Kidney (tissue), 14 donors: ENCODE measurements around the gene PLCB3. TPM values are rescaled to one million over a fixed set of nuclear protein-coding genes. Genes with fewer than 3 reads are reported as not detected.

ENCODE experiments used
- DNase-seq, 5 donors: peaks; one replicate each; pipeline ENCODE4 v3.0.0-alpha.2; 2013 to 2020
- FAIRE-seq: peaks from 2 replicates; lab custom pipeline; 2012; peaks lifted over from hg19 to GRCh38; lab: Jason Lieb, UNC
- H3K27ac ChIP-seq, 2 donors: one replicate each; pipeline ENCODE4 v1.7.0; 2013; ENCODE audit warnings: low read depth in 2 of 2, low read length in 2 of 2, inconsistent platforms in 1 of 2
- H3K27me3 ChIP-seq: one replicate; pipeline ENCODE4 v1.7.1; 2013; ENCODE audit warnings: low read length, inconsistent platforms; ENCODE audit not compliant: control insufficient read depth, insufficient read depth
- H3K36me3 ChIP-seq, 3 donors: one replicate each; pipeline versions ENCODE4 v1.7.0 to v1.7.1; 2013; ENCODE audit warnings: low read length in 3 of 3, control low read depth in 1 of 3, inconsistent platforms in 1 of 3; ENCODE audit not compliant: insufficient read depth in 3 of 3, control insufficient read depth in 2 of 3
- H3K4me1 ChIP-seq, 3 donors: one replicate each; pipeline versions ENCODE4 v1.7.0 to v1.7.1; 2013; ENCODE audit warnings: low read length in 3 of 3, inconsistent platforms in 1 of 3, low read depth in 1 of 3; ENCODE audit not compliant: control insufficient read depth in 2 of 3, insufficient read depth in 2 of 3
- H3K4me3 ChIP-seq, 3 donors: one replicate each; pipeline versions ENCODE4 v1.7.0 to v1.8.1; 2013; ENCODE audit warnings: low read length in 3 of 3, control low read depth in 1 of 3, inconsistent platforms in 1 of 3
- H3K9ac ChIP-seq, 3 donors: one replicate each; pipeline versions ENCODE4 v1.7.0 to v1.7.1; 2013; ENCODE audit warnings: low read length in 3 of 3, control low read depth in 1 of 3, inconsistent platforms in 1 of 3
- H3K9me3 ChIP-seq, 3 donors: one replicate each; pipeline versions ENCODE4 v1.7.0 to v1.7.1; 2013; ENCODE audit warnings: low read length in 3 of 3, control low read depth in 1 of 3, inconsistent platforms in 1 of 3; ENCODE audit not compliant: control insufficient read depth in 2 of 3, insufficient read depth in 1 of 3
- CTCF ChIP-seq: IDR thresholded peaks from 3 replicates; pipeline ENCODE4 v1.5.1; 2012; ENCODE audit warnings: mild to moderate bottlenecking, moderate library complexity, borderline replicate concordance; ENCODE audit not compliant: insufficient read depth; ENCODE audit errors: extremely low read depth
- intact Hi-C: fragments of 100-400 bp; cut with DNase I; formaldehyde crosslinking; loops from one replicate; pipeline ENCODE4 v1.11.1; 2022
- polyA plus RNA-seq: library from polyadenylated mRNA; stranded (reverse); fragments of 350-450 nt; fragmentation: Illumina TruSeq; extraction: RNeasy Lipid Tissue Mini Kit (QIAGEN cat#74804); gene quantifications from one replicate; pipeline ENCODE4 v1.2.3, GENCODE V29; 2014; ENCODE audit warnings: low read depth, low replicate concordance; ENCODE audit not compliant: insufficient read depth
- total RNA-seq: library from RNA; stranded (reverse); fragmentation: NEBNext Ultra II Directional; extraction: Animal tissue kit (Norgen Biotek cat#: 25700); gene quantifications from one replicate; pipeline ENCODE4 v1.2.1, GENCODE V29; 2021
- donor health status: control.
- donor health status: control.
- donor health status: control.
- donor health status: control.
- donor health status: control.
- donor health status: DM: yes; HTN: yes; CAD: no.
- donor health status: Normal renal cell carcinoma (clear cell type).

Gene PLCB3
- total and polyA plus RNA-seq, 2 donors from 2014 or later: 9.6 to 24.6 TPM

GRCh38 chr11:64263021-64263946 is 12.0 kb downstream of the PLCB3 start:
- Histone ChIP-seq H3K4me1 (peaks cover 0 to 5% (median 2%) of the 10 kb centered on the region in 3 donors), H3K36me3 (peaks cover 0 to 10% (median 0%) of the 10 kb centered on the region in 3 donors), H3K27me3 (no peaks in the 10 kb centered on the region), H3K4me3 (no peak overlapping the region), H3K9me3 (no peaks in the 10 kb centered on the region), H3K27ac (no peak overlapping the region), H3K9ac (no peak overlapping the region)
- intact Hi-C loops: no loop called here
- DNase-seq (peak; percentile 65 to 85 (median 73)), FAIRE-seq (no peak)
- TF ChIP-seq CTCF: no peak

- H3K27me3 ChIP-seq: no peaks in the 10 kb centered on the region
- H3K36me3 ChIP-seq: peaks cover 0 to 8% (median 0%) of the 10 kb centered on the region in 3 donors
- DNase-seq (no peak), FAIRE-seq (no peak)
- peaks cover 0 to 12% (median 8%) of the 10 kb centered on the region in 3 donors for H3K4me1 ChIP-seq
- intact Hi-C loops: no loop called here
- no peaks in the 10 kb centered on the region for H3K9me3 ChIP-seq
- no peak overlapping the region for H3K27ac ChIP-seq
- H3K9ac ChIP-seq: no peak overlapping the region
- no peak for TF ChIP-seq CTCF
- H3K4me3 ChIP-seq: no peak overlapping the region
These were observed 12.6 kb downstream of the PLCB3 start for GRCh38 chr11:64263947-64264317.

- Histone ChIP-seq H3K27ac (no peak overlapping the region), H3K4me3 (no peak overlapping the region), H3K36me3 (peaks cover 0 to 8% (median 0%) of the 10 kb centered on the region in 3 donors), H3K9me3 (no peaks in the 10 kb centered on the region), H3K9ac (no peak overlapping the region), H3K4me1 (peaks cover 0 to 14% (median 9%) of the 10 kb centered on the region in 3 donors), H3K27me3 (no peaks in the 10 kb centered on the region)
- DNase-seq (peak in 1 of 5 donors; percentile 69), FAIRE-seq (no peak)
- no peak for TF ChIP-seq CTCF
- intact Hi-C loops: no loop called here
These were observed 13.1 kb downstream of the PLCB3 start for GRCh38 chr11:64264371-64264852.
